GM21737 (cell line): ENCODE measurements around the gene APC2.
"Not testable (repeated sequence)": the region's sequence is repeated elsewhere in the genome, so short reads cannot be mapped to it uniquely, and the experiment has no call there.

Source experiments
- ATAC-seq: cut with Tn5 transposase; IDR thresholded peaks from one replicate; pipeline ENCODE4 v1.9.1; 2021; ENCODE audit warnings: mild to moderate bottlenecking, moderate library complexity; ENCODE audit not compliant: unreplicated experiment

Gene APC2

GRCh38 chr19:1412323-1412923, 37.5 kb upstream of the APC2 start:
- no peak for ATAC-seq

DNA sequence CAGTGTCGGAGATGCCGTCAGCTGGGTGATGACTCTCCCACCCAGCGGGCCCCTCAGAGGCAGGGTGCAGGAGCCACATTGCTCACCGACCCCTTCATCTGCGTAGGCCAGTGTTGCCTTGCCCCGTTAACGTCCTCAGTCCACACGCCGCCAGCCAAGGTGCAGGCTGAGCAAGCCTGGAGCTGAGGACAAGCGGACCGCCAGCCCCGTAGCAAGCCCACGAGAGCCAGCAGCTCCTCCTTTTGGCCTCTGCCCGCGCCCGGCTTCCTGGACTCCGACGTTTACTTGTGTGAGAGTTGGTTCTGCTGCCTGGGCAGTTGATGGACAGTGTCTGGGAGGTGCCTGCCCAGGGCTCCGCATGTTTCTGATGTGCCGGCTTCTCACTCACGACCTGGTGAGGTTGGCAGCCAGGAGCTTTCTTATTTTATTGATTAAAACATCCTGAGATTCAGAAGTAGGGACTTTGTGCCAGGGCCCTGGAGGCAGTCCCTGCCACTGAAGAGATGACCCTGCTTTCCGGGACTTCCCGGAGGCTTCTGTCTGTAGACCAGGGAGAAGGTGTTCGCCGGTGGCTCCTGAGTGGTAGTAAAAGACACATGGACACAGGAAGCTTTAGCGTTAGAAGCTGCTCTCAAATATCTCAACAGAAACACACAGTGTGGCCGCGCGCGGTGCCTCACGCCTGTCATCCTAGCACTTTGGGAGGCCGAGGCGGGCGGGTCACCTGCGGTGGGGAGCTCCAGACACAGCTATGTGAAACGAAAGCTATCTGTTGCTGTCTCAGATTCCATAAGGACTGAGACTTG, 36.7 kb upstream of the APC2 start:
- no peak for ATAC-seq

- ATAC-seq, result no peak
Observed at GRCh38 chr19:1416014-1416841, 33.7 kb upstream of the APC2 start.

DNA sequence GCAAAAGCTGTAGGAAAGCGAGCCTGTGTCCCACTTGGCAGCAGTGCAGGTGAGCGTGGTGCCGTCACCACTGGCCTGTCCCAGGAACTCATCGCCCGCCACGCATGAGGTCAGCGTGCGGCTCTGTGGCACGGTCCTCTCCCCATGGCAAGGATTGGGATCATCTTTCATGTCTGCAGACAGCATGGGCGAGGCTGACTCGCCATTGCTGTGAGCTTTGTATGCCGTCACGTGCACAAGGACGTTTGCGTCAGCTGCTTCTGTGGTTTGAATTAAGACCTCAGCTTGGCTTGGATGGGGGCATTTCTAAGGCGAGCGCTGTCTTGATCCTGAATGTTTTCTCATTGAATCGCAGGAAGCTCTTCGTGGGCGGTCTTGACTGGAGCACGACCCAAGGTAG, 32.8 kb upstream of the APC2 start:
- no peak for ATAC-seq

DNA sequence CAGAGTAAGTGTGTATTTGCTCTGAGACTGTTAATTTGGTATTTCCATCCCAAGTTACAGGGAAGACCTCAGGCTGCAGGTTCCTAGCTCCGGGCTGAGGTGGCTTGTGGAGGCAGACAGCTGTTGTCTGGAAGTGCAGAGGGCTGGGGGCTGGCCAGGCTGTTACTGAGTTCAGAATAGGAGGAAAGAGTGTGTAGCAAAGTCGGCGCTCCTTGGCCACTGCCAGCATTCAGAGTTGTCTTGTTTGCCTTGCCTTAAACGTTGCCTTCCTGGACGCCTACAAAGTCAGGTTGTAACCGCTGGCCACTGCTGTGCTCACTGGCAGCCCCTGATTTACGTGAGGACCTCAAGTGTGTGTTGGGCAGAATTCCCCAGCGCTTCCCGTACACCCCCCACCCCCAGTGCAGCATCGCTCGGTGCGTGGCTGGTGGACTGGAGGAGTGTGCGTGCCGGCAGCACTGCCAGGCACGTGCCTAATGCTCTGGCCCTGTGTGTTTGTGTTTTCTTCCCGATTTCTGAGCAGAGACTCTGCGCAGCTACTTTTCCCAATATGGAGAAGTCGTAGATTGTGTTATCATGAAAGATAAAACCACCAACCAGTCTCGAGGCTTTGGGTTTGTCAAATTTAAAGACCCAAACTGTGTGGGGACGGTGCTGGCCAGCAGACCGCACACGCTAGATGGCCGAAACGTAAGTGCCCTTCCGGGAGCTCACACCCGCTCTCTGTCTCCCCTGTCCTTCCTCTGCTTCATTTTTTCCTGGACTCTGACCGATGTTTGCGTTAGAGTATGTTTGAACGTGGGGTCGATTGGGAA, 32.0 kb upstream of the APC2 start:
- no peak for ATAC-seq

DNA sequence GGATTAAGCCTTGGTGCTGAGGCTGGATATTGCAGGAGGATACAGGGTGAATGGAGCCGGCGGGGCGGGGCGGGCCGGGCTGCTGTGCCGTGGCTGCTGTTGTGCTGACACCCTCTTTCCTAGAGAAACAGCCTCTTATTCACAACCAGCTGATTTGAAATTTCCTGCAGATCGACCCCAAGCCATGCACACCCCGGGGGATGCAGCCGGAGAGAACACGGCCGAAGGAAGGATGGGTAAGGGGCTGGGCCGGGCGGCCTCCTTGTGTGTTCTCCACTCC, 31.5 kb upstream of the APC2 start:
- no peak for ATAC-seq

DNA sequence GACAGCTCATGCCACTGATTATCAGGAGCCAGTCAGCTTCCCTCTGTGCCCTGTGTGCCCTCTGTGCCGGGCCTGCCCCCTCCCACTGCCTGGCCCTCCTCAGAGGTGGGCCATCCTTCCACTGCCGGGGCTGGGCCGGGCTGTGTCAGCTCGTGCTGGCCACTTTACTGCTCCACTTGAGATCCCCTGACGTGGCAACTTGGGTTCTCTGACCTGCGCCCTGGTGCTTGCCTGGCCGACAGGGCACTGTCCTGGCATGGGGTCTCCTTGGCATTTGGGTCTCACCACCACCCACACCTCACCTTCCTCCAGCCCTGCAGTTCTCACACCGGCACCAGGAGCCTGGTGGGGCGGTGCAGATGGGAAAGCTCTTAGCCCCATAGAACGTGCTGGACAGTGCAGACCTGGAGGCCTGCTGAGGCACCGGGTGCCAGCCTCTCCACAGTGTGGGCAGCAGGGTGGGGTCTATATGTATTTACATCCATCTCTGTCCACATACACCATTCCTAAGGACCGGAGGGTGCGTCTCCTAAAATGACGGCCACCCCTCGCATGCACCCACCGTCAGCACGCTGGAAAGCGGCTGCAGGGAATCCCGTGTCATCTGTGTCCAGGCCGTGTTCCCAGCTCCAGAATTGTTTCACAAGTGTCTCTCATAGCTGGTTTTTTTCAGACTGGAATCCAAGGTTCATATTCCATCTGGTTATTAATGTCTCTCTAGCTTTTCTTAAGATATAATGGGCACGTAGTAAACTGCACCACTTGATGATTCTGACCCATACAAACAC, 30.8 kb upstream of the APC2 start:
- no peak for ATAC-seq

- ATAC-seq, result not testable (repeated sequence)
Observed at GRCh38 chr19:1420085-1420484, 29.8 kb upstream of the APC2 start.

GRCh38 chr19:1420590-1420989, 29.3 kb upstream of the APC2 start:
- no peak for ATAC-seq

DNA sequence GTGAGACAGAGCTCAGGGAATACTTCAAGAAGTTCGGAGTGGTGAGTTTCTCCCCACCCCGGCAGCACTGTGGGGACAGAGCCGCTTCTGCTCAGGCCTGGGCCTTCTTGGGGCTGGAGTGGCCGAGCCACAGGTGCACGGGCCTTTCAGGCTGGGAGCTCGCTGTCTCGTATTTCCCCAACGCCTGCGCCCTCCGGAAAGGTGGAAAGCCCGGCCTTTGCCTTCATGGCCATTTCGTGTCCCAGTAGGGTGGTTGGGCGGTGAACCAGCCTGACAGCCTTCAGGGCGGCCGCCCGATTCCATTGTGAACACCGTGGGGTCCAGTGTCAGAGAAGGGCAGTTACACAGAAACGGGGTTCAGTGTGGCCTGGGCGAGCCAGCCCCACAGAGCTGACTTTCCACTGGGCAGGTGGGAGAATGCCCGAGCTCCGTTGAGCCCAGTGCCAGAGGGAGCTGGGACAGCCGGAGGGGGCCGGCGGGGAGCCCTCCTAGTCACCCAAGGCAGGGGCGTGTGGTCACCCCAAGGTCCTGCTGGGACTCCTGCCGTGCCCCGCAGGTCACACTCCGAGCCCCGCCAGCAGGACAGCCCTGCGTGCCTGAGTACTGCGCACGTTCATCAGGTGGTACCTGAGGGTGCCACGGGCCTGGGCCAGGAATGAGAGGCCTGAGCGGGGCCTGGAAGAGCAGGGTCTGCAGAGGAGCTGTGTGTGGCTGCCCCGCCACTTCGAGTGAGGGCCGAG, 28.5 kb upstream of the APC2 start:
- ATAC-seq, result no peak

DNA sequence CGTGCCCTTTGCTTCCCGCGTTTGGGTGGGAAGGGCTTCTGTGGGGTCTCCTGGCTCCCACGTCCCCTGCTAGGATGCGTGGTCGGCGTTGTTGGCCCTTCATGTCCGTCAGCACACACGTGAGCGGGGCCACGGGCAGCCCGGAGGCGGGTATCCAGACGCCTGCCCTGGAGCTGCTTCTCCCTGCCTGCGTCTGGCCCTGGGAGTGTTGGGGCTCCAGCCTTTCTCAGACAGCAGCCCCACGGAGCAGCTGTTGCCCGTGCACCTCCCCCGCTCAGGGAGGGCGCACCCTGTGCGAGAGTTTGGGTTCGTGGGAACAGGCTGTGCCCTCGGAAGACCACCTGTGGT, 28.0 kb upstream of the APC2 start:
- ATAC-seq, result no peak

DNA sequence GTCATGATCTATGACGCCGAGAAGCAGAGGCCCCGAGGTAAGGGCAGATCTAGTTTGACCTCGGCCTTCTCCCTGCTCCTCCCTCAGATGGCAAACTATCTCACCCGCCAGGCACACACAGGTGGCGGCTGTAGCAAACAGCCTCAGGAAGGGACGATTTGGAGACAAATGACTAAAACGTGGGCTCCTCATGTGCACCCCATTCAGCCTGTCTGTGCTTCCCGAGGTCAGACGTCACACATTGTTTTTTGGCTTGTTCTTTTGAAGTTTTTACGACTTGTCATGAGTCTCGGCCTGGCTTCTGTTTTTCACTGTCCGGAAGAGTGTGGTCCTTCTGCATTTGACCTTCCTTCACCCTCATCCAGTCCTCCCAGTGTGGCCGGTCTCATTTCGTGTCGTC, 27.6 kb upstream of the APC2 start:
- ATAC-seq, result no peak

GRCh38 chr19:1422943-1423342, 27.0 kb upstream of the APC2 start:
- ATAC-seq, result no peak

GRCh38 chr19:1423436-1424191, 26.3 kb upstream of the APC2 start:
- ATAC-seq, result no peak

DNA sequence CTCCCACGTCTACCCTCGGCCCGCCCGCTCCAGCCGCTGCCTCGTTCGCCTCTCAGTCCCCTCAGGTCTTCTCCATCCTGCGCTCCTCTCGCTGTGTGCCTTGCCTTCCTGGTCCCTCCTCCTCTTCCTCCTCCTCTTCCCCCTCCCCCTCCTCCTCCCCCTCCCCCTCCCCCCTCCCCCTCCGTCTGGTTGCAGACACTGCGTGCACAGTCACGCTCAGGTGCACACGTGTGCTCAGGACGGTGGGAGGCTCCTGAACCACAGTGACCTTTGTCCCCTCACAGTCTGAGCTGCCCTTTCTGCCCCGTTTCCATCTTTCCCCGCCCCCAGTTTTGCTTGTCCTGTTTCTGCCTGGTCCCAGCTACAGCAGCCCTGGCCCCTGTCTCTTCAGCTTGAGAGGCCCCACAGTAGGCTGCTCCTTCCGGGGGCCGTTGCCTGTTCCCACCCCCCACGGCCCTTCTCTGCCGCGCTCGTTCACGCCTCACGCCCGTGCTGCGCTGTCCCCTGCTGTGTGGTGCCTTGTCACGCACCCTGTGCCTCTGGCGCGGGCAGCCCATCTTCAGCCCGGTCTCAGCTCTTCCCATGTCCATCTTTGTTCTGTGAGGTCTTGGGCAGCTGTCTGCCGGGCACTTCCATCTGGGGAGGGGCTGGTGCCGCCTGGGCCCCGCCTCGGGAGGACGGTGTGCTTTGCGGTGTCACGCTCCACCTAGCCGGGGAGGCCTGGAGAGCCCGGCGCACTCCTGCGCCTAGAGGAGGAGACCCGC, 25.5 kb upstream of the APC2 start:
- ATAC-seq, result no peak

- ATAC-seq, result no peak
Observed at GRCh38 chr19:1425102-1425837, 24.7 kb upstream of the APC2 start.

DNA sequence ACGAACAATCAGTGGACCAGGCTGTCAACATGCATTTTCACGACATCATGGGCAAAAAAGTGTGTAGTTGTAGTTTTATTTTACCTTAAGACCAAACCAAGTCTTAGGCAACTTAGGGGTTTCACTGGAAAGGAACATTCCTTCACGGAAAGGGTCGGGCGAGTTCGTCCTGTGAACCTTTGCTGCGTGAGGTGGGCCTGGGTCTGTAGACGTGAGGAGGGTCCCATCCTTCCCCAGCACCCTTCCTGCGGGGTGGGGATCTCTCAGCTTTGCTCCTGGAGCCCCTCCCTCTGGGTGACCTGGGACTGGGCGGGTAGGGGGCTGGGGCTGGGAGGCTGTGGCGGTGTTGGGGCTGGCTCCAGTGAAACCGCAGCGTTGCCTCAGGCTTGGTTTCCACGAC, 24.0 kb upstream of the APC2 start:
- ATAC-seq, result no peak

GRCh38 chr19:1426736-1427135, 23.2 kb upstream of the APC2 start:
- ATAC-seq, result no peak
